ENCODE data around the gene SHROOM1.
A peak's percentile ranks its signal among the peaks of the same experiment; 100 is the strongest.

The SHROOM1 gene

GRCh38 chr5:132813599-132814502 lies 16.6 kb downstream of the SHROOM1 start:
- FAIRE-seq, result no peak
- no peak for DNase-seq (ENCODE audit: insufficient read length, low spot score)
- TF ChIP-seq CTCF (IDR thresholded peaks at IDR 0.05; ENCODE audit: insufficient read depth, missing control alignments), result no peak

GRCh38 chr5:132812781-132813598 lies 17.5 kb downstream of the SHROOM1 start, which contains the start of gene SOWAHA:
Gene SOWAHA, plus strand, starts transcription at chr5:132813302. Its CDS starts 320 bp downstream, at chr5:132813622.
- FAIRE-seq (no peak), DNase-seq (ENCODE audit: insufficient read length, low spot score) (peak; percentile 73)
- TF ChIP-seq CTCF (IDR thresholded peaks at IDR 0.05; ENCODE audit: insufficient read depth, missing control alignments), result no peak

GRCh38 chr5:132812123-132812765 lies 18.2 kb downstream of the SHROOM1 start:
- DNase-seq (ENCODE audit: insufficient read length, low spot score) (no peak), FAIRE-seq (no peak)
- TF ChIP-seq CTCF (IDR thresholded peaks at IDR 0.05; ENCODE audit: insufficient read depth, missing control alignments), result no peak

GRCh38 chr5:132810605-132811004 lies 19.8 kb downstream of the SHROOM1 start:
- FAIRE-seq, result no peak
- no peak for TF ChIP-seq CTCF (IDR thresholded peaks at IDR 0.05; ENCODE audit: insufficient read depth, missing control alignments)
- no peak for DNase-seq (ENCODE audit: insufficient read length, low spot score)

- FAIRE-seq, result no peak
- TF ChIP-seq CTCF (IDR thresholded peaks at IDR 0.05; ENCODE audit: insufficient read depth, missing control alignments), result no peak
Measured at GRCh38 chr5:132808866-132809265, 21.6 kb downstream of the SHROOM1 start.

GRCh38 chr5:132808448-132808847 lies 22.0 kb downstream of the SHROOM1 start:
- DNase-seq (ENCODE audit: insufficient read length, low spot score) (no peak), FAIRE-seq (no peak)
- TF ChIP-seq CTCF (IDR thresholded peaks at IDR 0.05; ENCODE audit: insufficient read depth, missing control alignments), result no peak

More at GRCh38 chr5:132808866-132809265, 21.6 kb downstream of the SHROOM1 start:
- no peak for DNase-seq (ENCODE audit: insufficient read length, low spot score)
